Brain microvascular endothelial cell (primary cell): ENCODE measurements around the gene AGR3.

ENCODE experiments used
- DNase-seq: peaks from one replicate; pipeline ENCODE4 v3.0.0-alpha.2; 2020
- H3K27ac ChIP-seq: fragments of 250-450 bp; sonication (Bioruptor Pico); 2 replicates; pipeline ENCODE4 v1.5.1; 2020; ENCODE audit warnings: mild to moderate bottlenecking, moderate library complexity
- H3K27me3 ChIP-seq: fragments of 250-450 bp; sonication (Bioruptor Pico); replicated peaks from 2 replicates; pipeline ENCODE4 v1.5.1; 2020; ENCODE audit warnings: mild to moderate bottlenecking
- H3K36me3 ChIP-seq: fragments of 250-450 bp; sonication (Bioruptor Pico); replicated peaks from 2 replicates; pipeline ENCODE4 v1.5.1; 2020; ENCODE audit warnings: mild to moderate bottlenecking
- H3K4me3 ChIP-seq: 2 replicates; pipeline ENCODE4 v1.5.1; 2011; ENCODE audit warnings: low read depth, mild to moderate bottlenecking, control low read depth, low read length, moderate library complexity
- in situ Hi-C: cut with HindIII; loops from 2 replicates; pipeline ENCODE4 v1.10.0; 2017; ENCODE audit warnings: low sequenced_read_pairs, low pct_ligation_motif_present
- TF ChIP-seq, protein P1 (sequence below): IDR thresholded peaks from 2 replicates; pipeline ENCODE4 v1.5.1; 2011; ENCODE audit warnings: low read depth, mild to moderate bottlenecking, moderate library complexity, low read length, control low read depth, inconsistent platforms; ENCODE audit errors: missing control alignments

AGR3 gene

DNA sequence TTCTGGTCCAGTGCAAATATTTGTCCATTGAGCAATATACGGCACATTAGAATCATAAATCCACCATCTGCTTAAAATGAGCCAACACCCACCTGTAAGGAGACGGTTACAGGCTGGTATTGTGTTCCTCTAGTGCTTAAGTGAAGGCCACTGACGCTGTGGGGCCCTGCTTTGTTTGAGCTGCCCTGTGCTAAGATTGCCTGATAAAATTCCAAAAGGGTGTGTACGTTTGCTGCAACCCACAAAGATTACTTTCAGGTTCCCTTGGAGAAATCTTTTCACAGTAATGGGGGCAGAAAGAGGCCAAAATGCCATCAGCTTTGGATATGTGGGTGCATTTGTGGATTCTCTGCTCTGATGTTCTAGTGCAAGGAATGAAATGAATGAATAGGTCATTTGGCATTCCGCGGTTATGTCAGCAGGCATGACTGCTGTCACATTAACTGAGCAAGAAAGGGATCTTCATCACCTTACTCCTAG lies 34.4 kb downstream of the AGR3 start:
- in situ Hi-C loops: no loop called here
- no peaks in the 10 kb centered on the region for H3K27me3 ChIP-seq
- TF ChIP-seq, protein P1, sequence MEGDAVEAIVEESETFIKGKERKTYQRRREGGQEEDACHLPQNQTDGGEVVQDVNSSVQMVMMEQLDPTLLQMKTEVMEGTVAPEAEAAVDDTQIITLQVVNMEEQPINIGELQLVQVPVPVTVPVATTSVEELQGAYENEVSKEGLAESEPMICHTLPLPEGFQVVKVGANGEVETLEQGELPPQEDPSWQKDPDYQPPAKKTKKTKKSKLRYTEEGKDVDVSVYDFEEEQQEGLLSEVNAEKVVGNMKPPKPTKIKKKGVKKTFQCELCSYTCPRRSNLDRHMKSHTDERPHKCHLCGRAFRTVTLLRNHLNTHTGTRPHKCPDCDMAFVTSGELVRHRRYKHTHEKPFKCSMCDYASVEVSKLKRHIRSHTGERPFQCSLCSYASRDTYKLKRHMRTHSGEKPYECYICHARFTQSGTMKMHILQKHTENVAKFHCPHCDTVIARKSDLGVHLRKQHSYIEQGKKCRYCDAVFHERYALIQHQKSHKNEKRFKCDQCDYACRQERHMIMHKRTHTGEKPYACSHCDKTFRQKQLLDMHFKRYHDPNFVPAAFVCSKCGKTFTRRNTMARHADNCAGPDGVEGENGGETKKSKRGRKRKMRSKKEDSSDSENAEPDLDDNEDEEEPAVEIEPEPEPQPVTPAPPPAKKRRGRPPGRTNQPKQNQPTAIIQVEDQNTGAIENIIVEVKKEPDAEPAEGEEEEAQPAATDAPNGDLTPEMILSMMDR: no peak
- H3K36me3 ChIP-seq: no peaks in the 10 kb centered on the region
- H3K4me3 ChIP-seq: no peak overlapping the region
- H3K27ac ChIP-seq: no peak overlapping the region
- peak; percentile 20 for DNase-seq

DNA sequence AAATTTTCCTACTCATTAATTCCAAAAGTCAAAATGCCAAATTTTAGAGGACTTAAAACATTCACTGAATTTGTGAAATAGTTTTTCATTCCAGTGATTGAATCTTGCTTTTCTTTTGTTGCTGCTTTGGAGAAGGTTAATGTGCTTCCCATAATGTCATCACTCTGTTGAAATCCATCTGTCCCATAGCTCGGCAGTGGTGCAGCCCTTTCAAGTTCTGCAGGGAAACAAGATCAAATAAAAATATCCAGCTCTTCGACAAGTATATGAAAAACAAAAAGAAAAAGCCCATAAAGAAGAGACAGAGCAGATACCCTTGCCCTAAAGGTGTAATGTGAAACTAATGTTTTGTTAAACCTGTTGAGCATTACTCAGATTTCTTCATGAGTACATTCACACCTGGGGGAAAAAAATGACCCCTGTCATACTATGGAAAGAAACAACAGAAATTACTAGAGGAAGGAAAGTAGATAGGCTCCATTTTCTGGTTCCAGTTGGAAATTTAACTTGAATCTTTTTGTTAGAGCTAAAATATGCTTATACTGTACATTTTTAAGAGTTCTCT lies 35.1 kb downstream of the AGR3 start:
- H3K4me3 ChIP-seq: no peak overlapping the region
- H3K36me3 ChIP-seq: no peaks in the 10 kb centered on the region
- DNase-seq: no peak
- TF ChIP-seq, protein P1: no peak
- in situ Hi-C loops: no loop called here
- no peaks in the 10 kb centered on the region for H3K27me3 ChIP-seq
- H3K27ac ChIP-seq: no peak overlapping the region

DNA sequence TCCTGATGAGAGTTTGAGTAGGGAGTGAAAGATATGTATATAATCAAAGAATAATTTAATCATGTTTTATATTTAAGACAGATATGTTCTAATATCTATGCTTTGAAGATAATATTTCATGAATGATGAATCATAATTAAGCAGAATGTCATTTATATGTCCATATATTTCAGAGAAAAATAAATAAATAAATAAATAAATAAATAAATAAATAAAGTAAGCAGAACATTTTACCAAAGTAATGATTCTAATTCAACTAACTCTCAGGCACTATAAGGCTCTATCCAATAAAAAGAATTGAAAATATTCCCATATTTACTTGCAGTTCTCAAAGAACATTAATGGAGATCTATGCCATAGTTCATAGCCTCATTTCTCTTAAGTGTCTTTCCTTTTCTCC lies 36.0 kb downstream of the AGR3 start:
- no peak for DNase-seq
- no peaks in the 10 kb centered on the region for H3K27me3 ChIP-seq
- TF ChIP-seq, protein P1: no peak
- no peak overlapping the region for H3K27ac ChIP-seq
- in situ Hi-C loops: no loop called here
- no peaks in the 10 kb centered on the region for H3K36me3 ChIP-seq
- H3K4me3 ChIP-seq: no peak overlapping the region

DNA sequence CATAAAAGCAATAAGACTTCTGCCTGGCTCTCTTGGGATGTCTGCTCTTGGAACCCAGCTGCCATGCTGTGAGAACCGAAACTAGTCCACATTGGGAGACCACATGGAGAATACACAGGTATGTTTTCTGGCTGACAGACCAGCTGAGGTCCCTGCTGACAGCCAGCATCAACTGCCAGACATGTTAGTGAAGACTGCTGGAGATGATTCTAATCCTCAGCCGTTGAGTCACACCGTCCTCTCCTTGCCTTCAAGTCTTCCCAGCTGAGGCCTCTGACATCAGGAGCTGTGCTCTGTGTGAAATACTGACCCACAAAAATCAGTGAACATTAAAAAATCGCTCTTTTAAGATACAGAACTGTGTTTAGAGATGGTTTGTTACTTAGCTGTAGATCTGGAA lies 40.1 kb downstream of the AGR3 start:
- TF ChIP-seq, protein P1: no peak
- Histone ChIP-seq H3K36me3 (no peaks in the 10 kb centered on the region), H3K27me3 (no peaks in the 10 kb centered on the region), H3K27ac (peak overlapping the region; percentile 51), H3K4me3 (no peak overlapping the region)
- in situ Hi-C loops: no loop called here
- peak; percentile 85 for DNase-seq

GRCh38 chr7:16840094-16840493 lies 41.7 kb downstream of the AGR3 start:
- in situ Hi-C loops: no loop called here
- H3K27ac ChIP-seq: no peak overlapping the region
- TF ChIP-seq, protein P1: no peak
- H3K4me3 ChIP-seq: no peak overlapping the region
- no peak for DNase-seq
- no peaks in the 10 kb centered on the region for H3K36me3 ChIP-seq
- H3K27me3 ChIP-seq: no peaks in the 10 kb centered on the region

DNA sequence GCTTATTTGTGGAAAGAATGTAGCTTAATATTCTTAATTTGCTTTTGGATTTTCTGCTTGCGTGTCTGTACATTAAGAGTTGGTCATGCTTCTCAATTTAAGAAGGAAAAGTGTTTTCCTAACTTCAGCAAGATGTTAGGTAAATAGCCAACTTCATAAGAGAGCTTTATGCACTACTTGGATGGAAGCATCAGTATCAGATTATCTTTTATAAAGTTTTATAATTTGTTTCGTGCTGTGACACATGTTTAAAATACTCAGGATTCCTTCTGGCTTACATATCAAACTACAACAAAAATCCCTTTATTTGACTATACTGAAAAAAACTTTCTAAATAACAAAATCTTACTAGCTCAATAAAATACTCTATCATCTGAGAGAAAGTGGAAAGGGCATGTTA lies 42.1 kb downstream of the AGR3 start:
- TF ChIP-seq, protein P1: no peak

More for the DNA sequence above, 42.1 kb downstream of the AGR3 start:
- Histone ChIP-seq H3K27me3 (no peaks in the 10 kb centered on the region), H3K27ac (no peak overlapping the region), H3K36me3 (no peaks in the 10 kb centered on the region), H3K4me3 (no peak overlapping the region)
- in situ Hi-C loops: no loop called here
- no peak for DNase-seq
